Measurements from ENCODE around the gene SRPRA.

GRCh38 chr11:126267650-126268049, 1.0 kb downstream of the SRPRA start:
- TF ChIP-seq CTCF (IDR thresholded peaks at IDR 0.05; ENCODE audit: poor library complexity, severe bottlenecking): no peak
- no peak for TF ChIP-seq EZH2 (IDR thresholded peaks at IDR 0.05; ENCODE audit: borderline replicate concordance, insufficient read depth, low read length, poor library complexity, severe bottlenecking)
- TF ChIP-seq POLR2AphosphoS5 (IDR thresholded peaks at IDR 0.05): no peak
- no peak for TF ChIP-seq EP300 (conservative IDR thresholded peaks at IDR 0.05; ENCODE audit: poor library complexity, severe bottlenecking)
- no peak for TF ChIP-seq SMC3 (conservative IDR thresholded peaks at IDR 0.05; ENCODE audit: poor library complexity)
- TF ChIP-seq MXI1 (conservative IDR thresholded peaks at IDR 0.05; ENCODE audit: poor library complexity, severe bottlenecking): no peak
